DMS 273 (cell line): ENCODE data around the gene TMPRSS9.
"Not testable (repeated sequence)": the region's sequence is repeated elsewhere in the genome, so short reads cannot be mapped to it uniquely, and the experiment has no call there.

ENCODE experiments used
- DNase-seq: peaks from one replicate; lab custom pipeline; 2025; ENCODE audit not compliant: unreplicated experiment; lab: John Stamatoyannopoulos, UW

The TMPRSS9 gene

GRCh38 chr19:2391118-2391725, 31.2 kb downstream of the TMPRSS9 start:
- peak; percentile 82 for DNase-seq

- DNase-seq = peak; percentile 42
Observed at GRCh38 chr19:2392366-2392765, 32.3 kb downstream of the TMPRSS9 start.

GRCh38 chr19:2392899-2393298, 32.8 kb downstream of the TMPRSS9 start:
- not testable (repeated sequence) for DNase-seq

GRCh38 chr19:2394054-2394441, 34.0 kb downstream of the TMPRSS9 start:
- DNase-seq = no peak

GRCh38 chr19:2394442-2395292, 34.6 kb downstream of the TMPRSS9 start:
- DNase-seq = no peak

- not testable (repeated sequence) for DNase-seq
Observed at GRCh38 chr19:2395293-2395829, 35.3 kb downstream of the TMPRSS9 start.

- DNase-seq = not testable (repeated sequence)
Observed at GRCh38 chr19:2397173-2397572, 37.1 kb downstream of the TMPRSS9 start.

- no peak for DNase-seq
Observed at GRCh38 chr19:2398735-2399305, 38.8 kb downstream of the TMPRSS9 start.

GRCh38 chr19:2399582-2399981, 39.5 kb downstream of the TMPRSS9 start:
- no peak for DNase-seq

GRCh38 chr19:2408247-2408646, 48.2 kb downstream of the TMPRSS9 start:
- DNase-seq = no peak

GRCh38 chr19:2409352-2409912, 49.4 kb downstream of the TMPRSS9 start:
- DNase-seq = no peak

- DNase-seq = no peak
Observed at GRCh38 chr19:2410023-2410422, 50.0 kb downstream of the TMPRSS9 start.

GRCh38 chr19:2411709-2412108, 51.6 kb downstream of the TMPRSS9 start:
- DNase-seq = no peak

GRCh38 chr19:2412449-2412848, 52.4 kb downstream of the TMPRSS9 start:
- DNase-seq = no peak

GRCh38 chr19:2413159-2413558, 53.1 kb downstream of the TMPRSS9 start:
- no peak for DNase-seq

- no peak for DNase-seq
Observed at GRCh38 chr19:2413629-2414028, 53.6 kb downstream of the TMPRSS9 start.

GRCh38 chr19:2415281-2415972, 55.4 kb downstream of the TMPRSS9 start:
- no peak for DNase-seq

GRCh38 chr19:2415973-2416319, 55.9 kb downstream of the TMPRSS9 start:
- no peak for DNase-seq

- DNase-seq = no peak
Observed at GRCh38 chr19:2416321-2417097, 56.4 kb downstream of the TMPRSS9 start.

- not testable (repeated sequence) for DNase-seq
Observed at GRCh38 chr19:2417436-2417835, 57.4 kb downstream of the TMPRSS9 start.
